HUES48 (cell line): ENCODE measurements around the gene KRT78.
A peak's percentile ranks its signal among the peaks of the same experiment; 100 is the strongest.
"Not testable (repeated sequence)": the region's sequence is repeated elsewhere in the genome, so short reads cannot be mapped to it uniquely, and the experiment has no call there.

Experiments used
- H3K27ac ChIP-seq: one replicate; pipeline ENCODE4 v1.7.0; 2013; ENCODE audit warnings: low read depth, low read length, inconsistent platforms
- H3K27me3 ChIP-seq: 2 replicates; pipeline ENCODE4 v1.6.1; 2013; ENCODE audit warnings: mild to moderate bottlenecking, low read length; ENCODE audit not compliant: control insufficient read depth, insufficient read depth
- H3K36me3 ChIP-seq: 2 replicates; pipeline ENCODE4 v1.6.1; 2013; ENCODE audit warnings: low read length; ENCODE audit not compliant: control insufficient read depth, insufficient read depth
- H3K4me1 ChIP-seq: 2 replicates; pipeline ENCODE4 v1.6.1; 2013; ENCODE audit warnings: mild to moderate bottlenecking, low read length; ENCODE audit not compliant: control insufficient read depth, insufficient read depth
- H3K4me3 ChIP-seq: 2 replicates; pipeline ENCODE4 v1.5.1; 2013; ENCODE audit warnings: mild to moderate bottlenecking, low read depth, low read length
- H3K9ac ChIP-seq: 2 replicates; pipeline ENCODE4 v1.6.1; 2013; ENCODE audit warnings: mild to moderate bottlenecking, low read depth, low read length, moderate library complexity
- H3K9me3 ChIP-seq: 2 replicates; pipeline ENCODE4 v1.6.1; 2013; ENCODE audit warnings: low read length; ENCODE audit not compliant: control insufficient read depth, insufficient read depth

KRT78 gene, protein sequence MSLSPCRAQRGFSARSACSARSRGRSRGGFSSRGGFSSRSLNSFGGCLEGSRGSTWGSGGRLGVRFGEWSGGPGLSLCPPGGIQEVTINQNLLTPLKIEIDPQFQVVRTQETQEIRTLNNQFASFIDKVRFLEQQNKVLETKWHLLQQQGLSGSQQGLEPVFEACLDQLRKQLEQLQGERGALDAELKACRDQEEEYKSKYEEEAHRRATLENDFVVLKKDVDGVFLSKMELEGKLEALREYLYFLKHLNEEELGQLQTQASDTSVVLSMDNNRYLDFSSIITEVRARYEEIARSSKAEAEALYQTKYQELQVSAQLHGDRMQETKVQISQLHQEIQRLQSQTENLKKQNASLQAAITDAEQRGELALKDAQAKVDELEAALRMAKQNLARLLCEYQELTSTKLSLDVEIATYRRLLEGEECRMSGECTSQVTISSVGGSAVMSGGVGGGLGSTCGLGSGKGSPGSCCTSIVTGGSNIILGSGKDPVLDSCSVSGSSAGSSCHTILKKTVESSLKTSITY

DNA sequence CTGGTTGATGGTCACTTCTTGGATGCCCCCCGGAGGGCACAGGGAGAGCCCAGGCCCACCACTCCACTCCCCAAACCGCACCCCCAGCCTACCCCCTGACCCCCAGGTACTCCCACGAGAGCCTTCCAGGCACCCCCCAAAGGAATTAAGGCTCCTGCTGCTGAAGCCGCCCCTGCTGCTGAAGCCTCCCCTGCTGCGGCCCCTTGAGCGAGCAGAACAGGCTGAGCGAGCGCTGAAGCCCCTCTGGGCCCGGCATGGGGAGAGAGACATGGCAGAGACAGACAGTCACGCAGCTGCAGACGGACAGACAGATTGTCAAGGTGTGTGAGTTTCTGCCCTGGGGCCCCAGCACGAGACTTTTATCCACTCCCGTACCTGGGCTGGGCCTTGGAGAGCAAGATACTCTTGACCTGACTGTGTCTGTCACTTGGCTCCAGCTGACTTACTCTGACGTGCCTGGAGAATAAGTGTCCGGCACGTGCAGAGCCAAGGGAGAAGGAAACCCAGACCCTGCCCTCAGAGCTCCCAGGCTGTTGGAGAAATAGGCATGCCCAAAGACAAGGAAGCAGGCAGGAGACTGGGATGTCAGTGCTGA is at the start of gene KRT78:
TSS of gene KRT78 (minus strand) at position 334 of the 595 bp plus-strand sequence. CDS start at position 270, 64 bp downstream.
- Histone ChIP-seq H3K27ac (no peak within 1 kb of the TSS), H3K36me3 (no peaks in the 10 kb centered on the region), H3K4me3 (no peak within 1 kb of the TSS), H3K9ac (no peak within 1 kb of the TSS), H3K9me3 (no peaks in the 10 kb centered on the region), H3K4me1 (no peaks in the 10 kb centered on the region), H3K27me3 (no peaks in the 10 kb centered on the region)

DNA sequence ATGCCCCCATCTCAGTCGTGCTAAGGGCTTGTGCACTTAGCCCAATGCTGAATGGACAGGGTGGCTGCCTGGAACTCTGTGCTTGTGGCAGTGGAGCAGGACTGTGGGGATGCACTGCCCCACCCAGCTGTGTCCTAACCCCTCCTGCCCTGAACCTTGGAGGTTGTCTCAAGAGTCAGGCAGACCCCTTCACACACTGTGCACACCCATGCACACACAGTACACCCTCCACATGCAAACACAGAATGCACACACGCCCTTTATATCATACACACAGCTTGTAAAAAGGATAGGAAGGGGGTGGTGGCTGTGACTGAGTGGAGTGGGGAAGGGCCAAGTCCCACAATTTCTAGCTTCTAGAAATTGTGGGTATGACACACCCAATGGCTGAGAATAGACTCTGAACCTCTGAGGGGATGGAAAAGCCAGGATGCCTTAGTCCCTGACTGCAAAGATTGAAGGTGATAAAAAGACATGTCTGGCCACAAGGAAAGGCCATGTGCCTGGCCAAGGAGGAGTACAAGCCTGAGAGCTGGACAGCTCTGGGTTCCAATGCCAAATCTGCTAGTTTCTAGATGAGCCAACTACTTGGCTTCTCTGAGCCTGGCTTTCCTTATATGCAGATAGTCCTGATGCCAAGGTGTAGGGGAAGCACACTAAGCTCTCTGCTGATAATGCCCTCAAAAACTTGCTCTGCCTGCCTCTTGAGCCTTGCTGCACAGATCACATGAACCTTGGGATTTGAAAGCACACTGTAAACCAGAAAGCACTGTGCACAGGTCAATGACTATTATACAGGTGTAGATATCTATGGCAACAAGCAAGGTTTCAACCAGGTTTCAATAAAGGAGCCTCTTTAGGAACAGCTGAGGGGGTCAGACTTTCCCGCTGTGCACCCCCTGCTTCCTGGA is 47.7 kb upstream of the KRT78 start:
- no peak overlapping the region for H3K9ac ChIP-seq
- no peak overlapping the region for H3K27ac ChIP-seq
- H3K4me1 ChIP-seq, result no peaks in the 10 kb centered on the region
- no peak overlapping the region for H3K4me3 ChIP-seq
- H3K36me3 ChIP-seq, result peaks cover 42% of the 10 kb centered on the region
- H3K9me3 ChIP-seq, result no peaks in the 10 kb centered on the region
- no peaks in the 10 kb centered on the region for H3K27me3 ChIP-seq

DNA sequence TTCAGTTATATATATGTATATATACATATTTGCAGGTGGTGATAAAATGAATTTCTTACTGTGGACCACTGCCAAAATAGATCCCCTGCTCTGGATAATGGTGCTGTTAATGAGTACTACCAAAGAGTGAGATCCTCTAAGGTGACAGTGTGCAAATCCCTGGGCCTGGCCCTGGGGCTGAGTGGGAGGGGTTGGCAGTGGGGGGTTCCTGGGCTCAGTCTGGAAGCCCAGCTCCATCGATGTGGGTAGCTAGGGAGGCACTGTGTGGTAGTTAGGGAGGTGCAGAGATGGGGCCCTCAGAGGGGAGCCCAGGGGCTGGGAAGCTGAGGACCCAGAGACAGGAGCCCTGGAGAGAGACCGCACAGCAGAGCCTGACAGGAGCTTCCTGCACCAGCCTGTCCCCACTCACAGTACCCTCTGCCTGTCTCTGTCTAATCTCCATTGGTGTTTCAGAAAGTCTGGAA is 47.0 kb upstream of the KRT78 start:
- Histone ChIP-seq H3K9ac (no peak overlapping the region), H3K27ac (no peak overlapping the region), H3K4me1 (no peaks in the 10 kb centered on the region), H3K36me3 (peaks cover 35% of the 10 kb centered on the region), H3K27me3 (no peaks in the 10 kb centered on the region), H3K9me3 (no peaks in the 10 kb centered on the region), H3K4me3 (no peak overlapping the region)

DNA sequence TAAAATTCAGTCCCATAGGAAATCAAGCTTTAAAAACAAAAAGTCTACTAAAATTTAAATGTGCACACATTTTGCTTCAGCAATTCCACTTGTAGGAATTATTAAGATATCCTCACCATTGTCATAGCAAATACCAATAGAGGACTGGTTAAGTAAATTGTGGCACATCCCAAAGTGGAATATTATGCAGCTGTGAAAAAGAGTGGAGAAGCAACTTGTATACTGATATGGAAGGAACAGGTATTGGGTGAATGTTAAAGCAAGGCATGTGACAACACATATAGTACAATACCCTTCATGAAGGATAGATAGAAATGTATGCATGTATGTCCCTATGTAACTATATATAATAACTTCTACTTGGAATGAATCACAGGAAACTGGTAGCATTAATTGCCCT is 44.2 kb upstream of the KRT78 start:
- peaks cover 13% of the 10 kb centered on the region for H3K36me3 ChIP-seq
- no peak overlapping the region for H3K9ac ChIP-seq
- no peak overlapping the region for H3K27ac ChIP-seq
- no peaks in the 10 kb centered on the region for H3K27me3 ChIP-seq
- H3K4me1 ChIP-seq, result no peaks in the 10 kb centered on the region
- no peak overlapping the region for H3K4me3 ChIP-seq
- H3K9me3 ChIP-seq, result no peaks in the 10 kb centered on the region

DNA sequence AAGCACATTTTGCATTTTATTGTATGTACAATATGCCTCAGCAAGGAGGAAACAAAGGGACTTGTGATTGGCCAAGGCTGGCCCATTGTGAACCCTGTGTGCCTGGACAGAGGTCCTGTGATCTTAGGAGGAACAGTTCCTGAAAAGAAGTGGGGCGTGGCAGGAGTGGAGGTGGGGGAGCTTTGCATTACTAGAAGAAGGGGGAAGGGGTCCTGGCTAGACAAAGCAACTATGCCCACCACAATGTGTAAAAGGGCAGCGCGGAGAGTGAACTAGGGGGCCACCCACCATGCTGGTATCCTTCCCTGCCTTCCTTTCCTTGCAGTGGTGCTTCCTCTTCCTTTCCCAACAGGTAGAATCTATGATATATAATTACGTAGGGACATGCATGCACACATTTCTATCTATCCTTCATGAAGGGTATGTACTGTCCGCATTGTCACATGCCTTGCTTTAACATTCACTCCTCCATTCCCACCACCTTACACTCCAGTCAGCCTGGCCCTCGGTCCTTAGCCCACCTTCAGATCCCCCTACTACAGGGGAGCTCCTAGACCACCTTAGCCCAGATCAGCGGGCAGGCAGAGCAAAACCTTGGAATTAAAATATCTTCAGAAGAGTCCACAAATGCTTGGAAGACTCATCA is 43.5 kb upstream of the KRT78 start:
- Histone ChIP-seq H3K27me3 (no peaks in the 10 kb centered on the region), H3K9ac (no peak overlapping the region), H3K4me3 (no peak overlapping the region), H3K4me1 (no peaks in the 10 kb centered on the region), H3K36me3 (peaks cover 9% of the 10 kb centered on the region), H3K27ac (no peak overlapping the region), H3K9me3 (no peaks in the 10 kb centered on the region)

DNA sequence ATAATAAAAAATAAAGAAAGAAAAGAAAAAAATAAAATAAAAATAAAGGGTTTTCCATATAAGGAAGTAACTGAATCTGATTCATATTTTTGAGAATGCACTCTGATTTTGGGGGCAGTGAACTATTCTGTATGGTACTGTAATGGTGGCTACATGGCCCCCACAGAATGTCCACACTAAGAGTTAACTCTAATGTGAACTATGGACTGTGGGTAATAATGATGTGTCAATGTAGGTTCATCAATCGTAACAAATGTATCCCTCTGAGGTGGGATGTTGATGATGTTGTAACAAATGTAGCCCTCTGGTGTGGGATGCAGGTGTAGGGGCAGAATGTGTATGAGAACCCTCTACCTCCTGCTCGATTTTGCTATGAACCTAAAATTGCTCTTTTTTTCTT is 42.2 kb upstream of the KRT78 start:
- Histone ChIP-seq H3K27ac (no peak overlapping the region), H3K4me3 (no peak overlapping the region), H3K9me3 (no peaks in the 10 kb centered on the region), H3K4me1 (no peaks in the 10 kb centered on the region), H3K36me3 (no peaks in the 10 kb centered on the region), H3K9ac (no peak overlapping the region), H3K27me3 (no peaks in the 10 kb centered on the region)

DNA sequence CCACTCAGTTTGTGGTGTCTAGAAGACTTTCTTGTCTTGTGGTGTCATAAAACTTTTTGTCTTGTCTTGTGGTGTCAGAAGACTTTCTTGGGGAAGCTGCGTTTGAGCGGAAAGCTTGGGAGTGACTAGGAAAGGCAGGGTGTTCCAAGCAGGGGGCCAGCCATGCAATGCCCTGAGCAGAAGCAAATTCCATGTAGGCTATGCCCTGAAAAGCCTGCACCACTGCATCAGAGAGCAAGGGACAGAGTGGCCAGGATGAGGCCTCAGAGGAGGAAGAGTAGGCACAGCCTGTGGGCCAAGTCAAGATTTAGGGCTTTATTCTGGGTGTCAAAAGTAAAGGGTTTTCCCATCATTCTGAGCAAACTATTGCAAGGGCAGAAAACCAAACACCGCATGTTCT is 41.6 kb upstream of the KRT78 start:
- Histone ChIP-seq H3K27ac (no peak overlapping the region), H3K9ac (no peak overlapping the region), H3K4me3 (no peak overlapping the region), H3K27me3 (no peaks in the 10 kb centered on the region), H3K36me3 (no peaks in the 10 kb centered on the region), H3K4me1 (no peaks in the 10 kb centered on the region), H3K9me3 (no peaks in the 10 kb centered on the region)

DNA sequence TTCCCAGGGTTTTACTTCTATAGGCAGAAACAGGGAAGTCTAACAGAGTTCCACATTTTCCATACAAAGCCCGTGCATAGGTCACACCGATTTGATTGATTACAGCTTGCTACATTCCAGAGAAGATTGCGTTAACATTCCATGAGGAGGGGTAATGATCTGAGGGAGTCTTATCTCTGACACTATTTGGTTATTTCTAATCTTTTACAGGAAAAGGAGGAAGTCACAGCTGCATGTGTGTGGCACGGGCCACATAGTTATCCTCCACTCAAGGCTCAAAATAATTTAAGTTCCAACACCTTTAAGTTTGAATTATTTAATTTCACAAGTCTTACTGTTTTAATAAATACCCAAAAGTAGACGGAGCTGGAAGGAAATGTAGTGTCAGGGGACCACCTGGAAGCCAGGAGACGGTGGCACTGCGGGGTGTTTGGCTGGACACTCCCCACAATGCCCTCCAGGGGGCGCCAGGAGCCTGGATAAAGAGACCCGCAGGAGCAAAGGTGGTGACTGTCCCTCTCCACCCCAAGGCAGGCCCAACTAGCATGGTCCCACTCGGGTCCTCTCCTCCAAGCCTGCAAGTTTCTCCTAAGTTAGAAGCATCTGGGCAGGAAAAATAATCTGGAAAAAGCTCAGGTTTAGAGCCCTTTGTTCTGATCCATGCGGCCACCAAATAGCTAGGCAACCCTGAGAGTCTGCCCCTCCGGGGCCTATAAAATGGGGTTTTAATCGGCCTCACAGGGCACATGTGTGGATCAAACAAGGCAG is 35.9 kb upstream of the KRT78 start:
- Histone ChIP-seq H3K9ac (no peak overlapping the region), H3K9me3 (no peaks in the 10 kb centered on the region), H3K4me1 (no peaks in the 10 kb centered on the region), H3K27ac (peak overlapping the region; percentile 16), H3K4me3 (no peak overlapping the region), H3K36me3 (no peaks in the 10 kb centered on the region), H3K27me3 (no peaks in the 10 kb centered on the region)

DNA sequence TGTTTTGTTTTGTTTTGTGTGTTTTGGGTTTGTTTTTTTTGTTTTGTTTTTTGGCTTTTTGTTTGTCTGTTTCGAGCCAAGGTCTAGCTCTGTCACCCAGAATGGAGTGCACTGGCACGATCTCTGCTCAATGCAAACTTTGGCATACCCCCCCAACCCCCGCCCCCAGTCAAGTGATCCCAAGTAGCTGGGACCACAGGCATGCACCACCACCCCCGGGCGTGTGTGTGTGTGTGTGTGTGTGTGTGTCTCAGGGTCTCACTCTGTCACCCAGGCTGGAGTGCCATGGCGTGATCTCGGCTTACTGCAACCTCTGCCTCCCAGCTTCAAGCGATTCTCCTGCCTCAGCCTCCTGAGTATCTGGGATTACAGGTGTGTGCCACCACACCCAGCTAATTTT is 31.7 kb upstream of the KRT78 start:
- H3K9me3 ChIP-seq, H3K4me3 ChIP-seq, H3K4me1 ChIP-seq, H3K27me3 ChIP-seq, H3K9ac ChIP-seq, H3K27ac ChIP-seq, H3K36me3 ChIP-seq: not testable (repeated sequence)
